HAP-1 (cell line): ENCODE measurements around the gene TDRD9.
A peak's percentile ranks its signal among the peaks of the same experiment; 100 is the strongest.
"Not testable (repeated sequence)": the region's sequence is repeated elsewhere in the genome, so short reads cannot be mapped to it uniquely, and the experiment has no call there.

Experiments used
- DNase-seq, 2 experiments: peaks; one replicate each; pipeline ENCODE4 v3.0.0-alpha.2; 2016 to 2020; ENCODE audit warnings: low spot score in 2 of 2
- H3K27me3 ChIP-seq: fragments of 250-450 bp; sonication (Bioruptor Pico); 2 replicates; pipeline ENCODE4 v1.5.1; 2020; ENCODE audit warnings: low read depth, mild to moderate bottlenecking, moderate library complexity
- H3K36me3 ChIP-seq: fragments of 250-450 bp; sonication (Bioruptor Pico); replicated peaks from 2 replicates; pipeline ENCODE4 v1.5.1; 2020; ENCODE audit warnings: mild to moderate bottlenecking
- H3K4me1 ChIP-seq: fragments of 250-450 bp; sonication (Bioruptor Pico); 2 replicates; pipeline ENCODE4 v1.5.1; 2020; ENCODE audit warnings: mild to moderate bottlenecking
- H3K4me3 ChIP-seq: fragments of 250-450 bp; sonication (Bioruptor Pico); 2 replicates; pipeline ENCODE4 v1.5.1; 2020; ENCODE audit warnings: mild to moderate bottlenecking, moderate library complexity
- H3K9me3 ChIP-seq: fragments of 250-450 bp; sonication (Bioruptor Pico); 2 replicates; pipeline ENCODE4 v1.5.1; 2020; ENCODE audit warnings: mild to moderate bottlenecking, moderate library complexity
- in situ Hi-C: fragments of 300-500 bp; cut with MboI; formaldehyde crosslinking; loops from 3 replicates; pipeline ENCODE4 v1.14.3; 2020; ENCODE audit warnings: low sequenced_read_pairs, inconsistent platforms, mixed read lengths

TDRD9 gene

DNA sequence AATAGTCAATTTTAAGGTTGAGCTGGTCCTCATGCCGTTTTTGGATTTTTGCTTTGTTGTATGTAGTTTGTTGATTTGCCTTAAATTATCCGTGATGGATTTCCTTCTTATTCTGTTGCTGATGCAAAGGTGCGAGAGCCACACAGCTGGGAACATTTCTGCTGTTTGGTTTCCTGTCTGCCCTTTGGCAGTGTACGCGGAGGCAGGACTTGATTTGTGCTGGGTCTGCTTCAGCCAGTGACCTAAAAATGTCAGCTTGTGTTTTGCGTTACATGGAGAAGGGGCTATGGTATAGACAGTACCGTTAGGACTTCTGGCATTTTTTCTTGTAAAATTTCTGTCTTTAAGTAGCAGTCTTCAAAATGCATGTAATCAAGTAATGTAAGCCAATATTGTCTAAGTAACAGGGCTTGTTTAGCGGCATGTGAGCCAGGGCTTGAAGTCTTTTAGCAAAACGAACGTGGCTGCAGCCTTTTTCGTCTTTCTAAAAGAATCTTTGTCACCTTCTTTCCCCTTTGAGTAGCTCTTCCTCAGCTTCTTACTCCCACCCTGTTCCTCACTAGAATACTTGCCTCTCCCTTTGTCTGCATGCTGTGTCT lies 32.3 kb downstream of the TDRD9 start:
- Histone ChIP-seq H3K9me3 (no peaks in the 10 kb centered on the region), H3K4me3 (no peak overlapping the region), H3K36me3 (no peaks in the 10 kb centered on the region), H3K27me3 (0 out of 2 replicates have a peak, but pooled peaks cover 5% of the 10 kb centered on the region), H3K4me1 (no peaks in the 10 kb centered on the region)
- DNase-seq: no peak
- in situ Hi-C loops: no loop called here

DNA sequence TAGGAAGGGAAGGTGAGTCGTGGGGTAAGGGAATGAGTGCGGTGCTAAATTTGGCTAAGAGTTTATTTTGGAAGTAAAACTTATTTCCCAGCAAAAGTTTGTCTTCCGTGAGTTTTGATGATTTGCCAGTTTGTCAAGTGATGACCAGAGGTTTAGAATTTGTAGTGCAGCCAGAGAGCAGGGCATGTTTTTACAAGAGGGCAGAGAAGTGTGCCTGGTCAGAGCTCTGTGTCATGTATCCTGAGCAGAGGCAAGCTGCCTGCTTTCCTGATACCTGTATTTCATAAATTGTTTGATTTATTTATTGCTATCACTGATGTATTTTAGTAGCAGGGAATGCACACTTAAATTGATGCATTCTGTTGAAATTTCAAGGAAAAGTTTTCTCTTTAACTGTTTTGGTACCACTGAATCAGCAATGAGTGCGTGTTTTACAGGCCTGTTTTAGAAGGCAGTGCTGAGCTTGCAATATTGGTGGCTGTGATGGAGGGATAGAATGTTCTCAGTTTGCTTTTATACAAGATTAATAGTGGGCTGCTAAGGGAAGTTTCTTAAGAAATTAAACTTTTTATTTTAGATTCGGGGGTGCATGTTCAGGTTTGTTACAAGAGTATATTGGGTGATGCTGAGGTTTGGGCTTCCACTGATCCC lies 33.8 kb downstream of the TDRD9 start:
- Histone ChIP-seq H3K4me3 (no peak overlapping the region), H3K27me3 (0 out of 2 replicates have a peak, but pooled peaks cover 5% of the 10 kb centered on the region), H3K4me1 (no peaks in the 10 kb centered on the region), H3K9me3 (no peaks in the 10 kb centered on the region), H3K36me3 (no peaks in the 10 kb centered on the region)
- in situ Hi-C loops: no loop called here
- DNase-seq: no peak

DNA sequence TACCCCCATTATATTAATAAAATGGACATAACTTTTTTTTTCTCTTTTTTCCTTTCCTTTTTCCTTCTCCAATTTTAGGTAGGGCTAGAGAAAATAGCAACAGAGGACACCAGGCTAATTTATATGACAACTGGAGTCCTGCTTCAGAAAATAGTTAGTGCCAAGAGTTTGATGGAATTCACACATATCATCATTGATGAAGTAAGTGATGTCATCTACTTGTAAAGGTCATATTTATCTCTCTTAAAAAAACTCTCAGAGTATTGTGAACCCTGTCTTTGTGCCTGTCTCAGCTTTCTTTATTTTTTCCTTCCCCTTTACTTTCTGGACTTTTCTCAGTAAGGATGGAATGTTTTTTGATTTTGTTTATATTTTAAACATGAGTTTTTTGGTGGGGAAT lies 38.4 kb downstream of the TDRD9 start:
- 0 out of 2 replicates have a peak, but pooled peaks cover 5% of the 10 kb centered on the region for H3K27me3 ChIP-seq
- H3K4me1 ChIP-seq: no peaks in the 10 kb centered on the region
- in situ Hi-C loops: no loop called here
- DNase-seq: no peak
- H3K36me3 ChIP-seq: no peaks in the 10 kb centered on the region
- H3K9me3 ChIP-seq: no peaks in the 10 kb centered on the region
- no peak overlapping the region for H3K4me3 ChIP-seq

DNA sequence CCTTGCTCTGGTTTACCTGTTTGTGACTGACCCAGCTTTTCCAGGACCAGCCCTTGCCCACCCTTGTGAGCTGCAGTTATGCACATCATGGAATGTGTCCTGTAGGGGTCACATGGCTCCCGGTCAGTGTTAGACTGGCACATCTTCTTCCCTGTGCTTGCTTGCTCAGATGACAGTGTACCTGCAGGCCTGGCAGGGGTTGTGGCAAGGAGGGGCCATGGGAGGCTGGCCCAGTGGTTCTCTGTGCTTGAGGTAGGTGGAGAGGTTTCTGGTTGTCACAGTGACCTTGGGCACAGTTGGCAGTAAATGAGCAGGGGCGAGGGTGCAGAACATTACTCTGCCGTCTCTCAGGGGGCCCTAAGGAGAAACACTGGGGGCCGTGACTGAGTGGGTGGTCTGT lies 41.7 kb downstream of the TDRD9 start:
- no peaks in the 10 kb centered on the region for H3K36me3 ChIP-seq
- in situ Hi-C loops: no loop called here
- no peaks in the 10 kb centered on the region for H3K27me3 ChIP-seq
- H3K9me3 ChIP-seq: no peaks in the 10 kb centered on the region
- no peak overlapping the region for H3K4me3 ChIP-seq
- no peaks in the 10 kb centered on the region for H3K4me1 ChIP-seq
- no peak for DNase-seq

DNA sequence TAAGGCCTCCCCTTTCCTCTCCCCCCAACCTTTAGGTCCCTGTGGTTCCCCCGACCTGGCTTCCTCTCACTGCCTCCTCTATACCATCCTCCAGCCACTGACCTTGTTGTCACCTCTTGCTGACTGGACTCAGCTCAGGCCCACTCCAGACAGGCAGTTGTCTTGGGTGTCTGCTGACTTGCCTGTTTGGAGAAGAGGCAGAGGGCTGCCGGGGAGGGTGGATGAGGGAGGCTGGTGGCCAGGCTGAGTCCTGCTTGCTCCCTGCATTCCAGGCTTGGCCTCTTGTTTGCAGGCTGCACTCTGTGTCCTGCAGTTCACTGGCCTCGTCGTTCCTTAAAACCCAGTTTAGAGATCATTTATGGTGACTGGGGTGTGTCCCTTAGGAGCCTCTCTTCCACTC lies 45.1 kb downstream of the TDRD9 start:
- DNase-seq: no peak
- Histone ChIP-seq H3K36me3 (no peaks in the 10 kb centered on the region), H3K9me3 (no peaks in the 10 kb centered on the region), H3K4me3 (no peak overlapping the region), H3K27me3 (no peaks in the 10 kb centered on the region), H3K4me1 (no peaks in the 10 kb centered on the region)
- in situ Hi-C loops: no loop called here

DNA sequence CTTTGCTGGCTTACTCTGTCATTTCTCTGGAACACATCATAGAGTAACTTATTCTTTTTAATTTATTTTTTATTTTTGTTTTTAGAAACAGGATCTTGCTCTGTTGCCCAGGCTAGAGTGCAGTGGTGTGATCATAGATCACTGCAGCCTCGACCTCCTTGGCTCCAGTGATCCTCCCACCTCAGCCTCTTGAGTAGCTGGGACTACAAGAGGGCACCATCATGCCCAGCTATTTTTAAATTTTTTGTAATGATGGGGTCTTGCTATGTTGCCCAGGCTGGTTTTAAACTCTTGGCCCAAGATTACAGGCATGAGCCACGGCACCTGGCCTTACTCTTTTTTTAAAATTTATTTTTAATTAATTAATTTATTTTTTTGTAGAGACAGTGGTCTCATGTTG lies 46.3 kb downstream of the TDRD9 start:
- H3K27me3 ChIP-seq: no peaks in the 10 kb centered on the region
- no peaks in the 10 kb centered on the region for H3K9me3 ChIP-seq
- no peak overlapping the region for H3K4me3 ChIP-seq
- no peak for DNase-seq
- in situ Hi-C loops: no loop called here
- no peaks in the 10 kb centered on the region for H3K4me1 ChIP-seq
- H3K36me3 ChIP-seq: no peaks in the 10 kb centered on the region

DNA sequence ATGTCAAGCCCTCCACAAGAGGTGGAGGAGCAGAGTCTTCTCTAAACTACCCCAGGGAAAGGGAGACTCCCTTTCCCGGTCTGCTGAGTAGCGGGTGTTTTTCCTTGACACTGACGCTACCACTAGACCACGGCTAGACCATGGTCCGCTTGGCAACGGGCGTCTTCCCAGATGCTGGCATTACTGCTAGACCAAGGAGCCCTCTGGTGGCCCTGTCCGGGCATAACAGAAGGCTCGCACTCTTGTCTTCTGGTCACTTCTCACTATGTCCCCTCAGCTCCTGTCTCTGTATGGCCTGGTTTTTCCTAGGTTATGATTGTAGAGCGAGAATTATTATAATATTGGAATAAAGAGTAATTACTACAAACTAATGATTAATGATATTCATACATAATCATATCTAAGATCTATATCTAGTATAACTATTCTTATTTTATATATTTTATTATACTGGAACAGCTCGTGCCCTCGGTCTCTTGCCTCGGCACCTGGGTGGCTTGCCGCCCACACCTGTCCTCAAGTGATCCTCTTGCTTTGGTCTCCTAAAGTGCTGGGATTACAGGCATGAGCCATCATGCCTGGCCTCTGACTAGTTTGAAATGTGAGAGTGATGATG lies 52.5 kb downstream of the TDRD9 start:
- not testable (repeated sequence) for H3K4me3 ChIP-seq, H3K36me3 ChIP-seq, H3K4me1 ChIP-seq, H3K27me3 ChIP-seq, H3K9me3 ChIP-seq
- in situ Hi-C loops: loop anchor here (5.0 kb wide), 1 partner anchor 168 kb away; no protein-coding TSS in a partner anchor
- peak in 1 of 2 experiments; percentile 71 for DNase-seq

DNA sequence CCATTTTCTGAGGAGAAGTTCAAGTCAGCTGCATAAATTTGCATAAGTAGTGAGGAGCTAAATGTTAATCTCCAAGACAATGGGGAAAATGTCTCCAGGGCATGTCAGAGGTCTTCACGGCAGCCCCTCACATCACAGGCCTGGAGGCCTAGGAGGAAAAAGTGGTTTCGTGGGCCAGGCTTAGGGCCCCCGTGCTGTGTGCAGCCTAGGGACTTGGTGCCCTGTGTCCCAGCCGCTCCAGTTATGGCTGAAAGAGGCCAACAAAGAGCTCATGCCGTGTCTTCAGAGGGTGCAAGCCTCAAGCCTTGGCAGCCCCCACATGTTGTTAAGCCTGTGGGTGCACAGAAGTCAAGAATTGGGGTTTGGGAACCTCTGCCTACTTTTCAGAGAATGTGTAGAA lies 55.9 kb downstream of the TDRD9 start:
- Histone ChIP-seq H3K36me3 (no peaks in the 10 kb centered on the region), H3K9me3 (peaks cover 2% of the 10 kb centered on the region; the same call in 1 of the 2 replicates), H3K4me1 (no peaks in the 10 kb centered on the region), H3K4me3 (no peak overlapping the region), H3K27me3 (no peaks in the 10 kb centered on the region)
- no peak for DNase-seq
- in situ Hi-C loops: loop anchor here (5.0 kb wide), 1 partner anchor 172 kb away; no protein-coding TSS in a partner anchor

DNA sequence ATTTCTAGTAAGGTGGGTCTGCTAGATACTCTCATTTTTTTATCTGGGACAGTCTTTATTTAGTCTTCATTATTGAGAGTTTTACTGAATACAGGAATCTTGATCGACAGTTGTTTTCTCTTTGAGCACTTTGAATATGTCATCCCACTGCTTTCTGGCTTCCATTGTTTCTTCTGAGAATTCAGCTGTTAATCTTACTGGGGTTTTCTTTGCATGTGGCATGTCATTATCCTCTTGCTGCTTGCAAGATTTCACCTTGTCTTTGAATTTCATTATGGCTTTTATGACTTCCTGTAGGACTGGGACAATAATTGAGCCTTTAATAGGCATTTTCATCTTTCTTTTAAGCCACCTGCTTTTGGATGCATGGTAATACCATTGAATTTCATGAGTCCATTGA lies 60.8 kb downstream of the TDRD9 start:
- no peak overlapping the region for H3K4me3 ChIP-seq
- in situ Hi-C loops: no loop called here
- no peaks in the 10 kb centered on the region for H3K36me3 ChIP-seq
- no peaks in the 10 kb centered on the region for H3K4me1 ChIP-seq
- peaks cover 4% of the 10 kb centered on the region; the same call in 1 of the 2 replicates for H3K9me3 ChIP-seq
- H3K27me3 ChIP-seq: peaks cover under 1% of the 10 kb centered on the region; the same call in 1 of the 2 replicates
- no peak for DNase-seq

DNA sequence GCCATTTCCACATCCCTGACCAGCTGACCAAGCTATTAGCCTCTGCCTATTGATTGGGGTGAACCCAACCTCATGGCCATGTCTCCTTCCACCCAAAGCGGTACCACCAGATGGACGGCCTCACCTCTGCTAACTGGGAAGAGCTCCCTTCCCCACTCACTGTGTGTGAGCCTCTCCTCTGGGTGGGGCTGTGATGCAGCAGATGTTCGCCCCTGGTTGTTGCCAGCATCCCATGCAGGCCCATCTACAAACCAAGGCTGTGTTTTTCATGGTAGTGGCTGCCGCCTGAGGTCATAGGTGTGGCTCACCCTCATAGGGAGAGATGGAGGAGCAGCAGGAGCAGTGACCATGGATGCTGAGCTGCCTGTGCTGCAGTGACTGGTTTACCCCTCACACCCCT lies 61.7 kb downstream of the TDRD9 start:
- H3K9me3 ChIP-seq: peaks cover 4% of the 10 kb centered on the region; the same call in 1 of the 2 replicates
- in situ Hi-C loops: no loop called here
- DNase-seq: no peak
- no peak overlapping the region for H3K4me3 ChIP-seq
- H3K27me3 ChIP-seq: peaks cover 3% of the 10 kb centered on the region; the same call in 1 of the 2 replicates
- no peaks in the 10 kb centered on the region for H3K36me3 ChIP-seq
- H3K4me1 ChIP-seq: no peaks in the 10 kb centered on the region

DNA sequence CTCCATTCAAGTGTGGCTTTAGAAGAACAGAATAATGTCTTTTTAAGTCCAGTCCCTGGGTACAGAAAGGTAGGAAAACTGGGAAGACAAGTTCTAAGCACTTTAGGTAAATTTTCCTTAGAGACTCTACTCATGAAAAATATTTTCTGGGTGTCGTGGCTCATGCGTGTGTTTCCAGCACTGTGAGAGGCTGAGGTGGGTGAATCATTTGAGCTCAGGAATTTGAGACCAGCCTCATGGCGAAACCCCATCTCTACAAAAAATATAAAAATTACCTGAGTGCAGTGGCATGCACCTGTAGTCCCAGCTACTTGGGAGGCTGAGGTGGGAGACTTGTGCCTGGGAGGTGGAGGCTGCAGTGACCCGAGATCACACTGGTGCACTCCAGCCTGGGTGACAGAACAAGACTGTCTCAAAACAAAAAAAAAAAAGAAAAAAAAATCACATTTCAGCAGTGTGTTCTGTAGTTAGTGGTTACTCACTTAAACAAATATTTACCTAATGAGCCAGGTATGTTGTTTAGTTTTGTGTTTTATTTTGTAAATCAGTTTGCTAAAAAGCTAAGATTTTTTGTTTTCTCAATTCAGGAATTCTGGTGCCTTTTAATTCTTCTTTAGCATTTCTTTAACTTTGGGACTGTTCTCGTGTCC lies 66.4 kb downstream of the TDRD9 start:
- H3K9me3 ChIP-seq: no peaks in the 10 kb centered on the region
- no peak for DNase-seq
- in situ Hi-C loops: no loop called here
- H3K36me3 ChIP-seq: no peaks in the 10 kb centered on the region
- no peak overlapping the region for H3K4me3 ChIP-seq
- H3K4me1 ChIP-seq: no peaks in the 10 kb centered on the region
- peaks cover 14% of the 10 kb centered on the region for H3K27me3 ChIP-seq

DNA sequence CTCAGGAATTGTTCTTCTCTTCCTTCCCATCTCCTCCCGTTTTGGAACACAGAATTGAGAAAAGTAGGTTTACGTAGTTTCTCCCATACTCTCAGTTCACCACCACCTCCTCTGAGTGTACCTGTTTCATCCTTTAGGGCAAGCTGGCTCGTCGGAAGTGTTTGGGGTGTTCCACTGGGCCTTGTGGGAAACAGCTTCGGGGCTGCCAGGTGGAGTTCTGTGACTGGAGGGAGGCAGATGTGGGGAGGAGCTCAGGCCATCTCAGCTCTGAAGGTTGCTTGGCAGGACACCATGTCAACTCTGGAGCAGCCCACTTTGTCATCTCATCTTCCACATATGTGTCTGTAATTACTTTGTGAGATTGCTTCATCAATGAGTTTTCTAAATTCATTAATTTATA lies 67.6 kb downstream of the TDRD9 start:
- Histone ChIP-seq H3K4me3 (no peak overlapping the region), H3K27me3 (peaks cover 14% of the 10 kb centered on the region), H3K9me3 (no peaks in the 10 kb centered on the region), H3K36me3 (no peaks in the 10 kb centered on the region), H3K4me1 (no peaks in the 10 kb centered on the region)
- in situ Hi-C loops: no loop called here
- no peak for DNase-seq

DNA sequence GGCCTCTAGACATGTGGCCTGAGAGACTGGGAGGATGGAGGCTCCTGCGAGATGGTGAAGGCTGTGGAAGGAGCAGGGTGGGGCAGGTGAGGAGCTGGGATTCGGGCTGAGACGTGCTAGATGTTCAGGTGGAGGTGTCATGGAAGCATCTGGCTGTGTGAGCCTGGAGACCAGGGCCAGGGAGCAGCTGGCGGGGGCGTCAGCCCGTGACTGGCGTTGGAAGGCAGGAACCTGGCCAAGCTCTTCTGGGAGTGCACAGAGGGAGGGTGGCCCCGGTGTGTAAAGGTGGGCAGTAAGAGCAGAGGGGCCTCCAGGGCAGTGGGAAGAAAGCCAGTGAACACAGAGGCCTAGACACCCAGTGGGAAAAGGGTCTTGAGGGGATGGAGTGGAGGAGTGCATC lies 69.1 kb downstream of the TDRD9 start:
- DNase-seq: no peak
- Histone ChIP-seq H3K36me3 (no peaks in the 10 kb centered on the region), H3K27me3 (peaks cover 14% of the 10 kb centered on the region), H3K9me3 (no peaks in the 10 kb centered on the region), H3K4me3 (no peak overlapping the region), H3K4me1 (no peaks in the 10 kb centered on the region)
- in situ Hi-C loops: no loop called here

DNA sequence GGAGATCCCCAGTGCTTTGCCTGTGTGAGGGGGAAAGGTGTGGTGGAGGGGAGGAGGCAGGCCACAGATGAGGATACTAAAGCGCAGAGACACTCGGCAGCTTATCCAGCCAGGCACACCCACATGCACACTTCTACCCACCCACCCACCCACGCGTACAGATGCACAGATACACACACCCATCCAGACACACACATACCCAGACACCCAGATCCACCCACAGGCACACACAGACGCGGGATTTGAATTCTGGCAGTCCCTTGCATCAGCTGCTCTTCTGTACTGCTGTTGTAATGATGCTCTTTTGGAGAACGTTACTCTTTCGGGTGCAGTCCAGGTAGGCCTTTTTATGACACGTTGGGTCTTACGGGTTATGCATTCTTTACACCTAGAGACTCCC lies 69.8 kb downstream of the TDRD9 start:
- Histone ChIP-seq H3K9me3 (no peaks in the 10 kb centered on the region), H3K27me3 (peaks cover 14% of the 10 kb centered on the region), H3K4me1 (no peaks in the 10 kb centered on the region), H3K36me3 (no peaks in the 10 kb centered on the region), H3K4me3 (no peak overlapping the region)
- DNase-seq: no peak
- in situ Hi-C loops: no loop called here
